Middle frontal gyrus (tissue), 1 donor: ENCODE data around the gene BAHD1.

Experiments
- DNase-seq: peaks from one replicate; pipeline ENCODE4 v3.0.0-alpha.2; 2015; ENCODE audit warnings: low spot score; ENCODE audit errors: extremely low spot score

Gene BAHD1

DNA sequence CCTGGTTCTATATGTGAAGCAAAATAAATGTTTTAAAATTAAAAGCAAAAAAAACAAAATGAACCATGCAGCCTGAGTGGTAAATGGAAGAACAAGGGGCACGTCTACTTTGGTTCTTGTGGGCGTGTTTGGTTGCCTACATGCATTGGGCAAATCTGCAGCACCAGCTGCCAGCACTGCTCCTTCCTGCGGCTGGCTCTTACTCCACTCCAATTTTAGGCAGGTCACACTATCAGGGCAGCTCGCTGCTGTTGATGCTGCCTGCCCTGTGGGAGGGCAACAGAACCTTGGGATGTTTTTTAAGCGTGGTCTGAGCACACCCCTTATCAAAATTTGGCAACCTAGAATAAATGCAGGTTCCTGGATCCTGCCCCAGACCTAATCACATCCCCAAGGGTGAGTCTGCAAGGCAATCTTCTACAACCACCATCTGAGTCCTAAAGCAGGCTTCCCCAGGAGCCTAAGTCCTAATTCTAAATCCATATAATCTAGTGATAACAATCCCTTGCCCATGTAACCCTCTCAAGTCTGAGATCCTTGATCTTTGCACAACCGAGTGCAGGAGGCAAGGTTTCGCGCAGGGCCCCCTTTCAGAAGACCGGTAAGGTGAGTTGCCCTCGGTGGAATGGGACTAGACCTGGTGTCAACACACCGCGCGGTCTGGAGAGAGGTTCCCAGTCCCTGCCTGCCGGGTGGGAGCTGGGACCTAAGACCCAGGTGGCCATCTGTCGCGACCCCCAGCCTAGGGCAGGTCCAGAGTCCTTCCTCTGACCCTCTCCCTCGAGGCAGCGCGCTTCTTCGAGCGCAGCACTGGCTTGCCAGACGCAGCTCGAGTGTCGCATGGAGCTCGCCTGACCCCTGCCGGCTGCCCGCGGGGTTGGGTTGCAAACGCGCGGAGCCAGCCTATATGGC, 19.3 kb upstream of the BAHD1 start:
- DNase-seq = no peak

DNA sequence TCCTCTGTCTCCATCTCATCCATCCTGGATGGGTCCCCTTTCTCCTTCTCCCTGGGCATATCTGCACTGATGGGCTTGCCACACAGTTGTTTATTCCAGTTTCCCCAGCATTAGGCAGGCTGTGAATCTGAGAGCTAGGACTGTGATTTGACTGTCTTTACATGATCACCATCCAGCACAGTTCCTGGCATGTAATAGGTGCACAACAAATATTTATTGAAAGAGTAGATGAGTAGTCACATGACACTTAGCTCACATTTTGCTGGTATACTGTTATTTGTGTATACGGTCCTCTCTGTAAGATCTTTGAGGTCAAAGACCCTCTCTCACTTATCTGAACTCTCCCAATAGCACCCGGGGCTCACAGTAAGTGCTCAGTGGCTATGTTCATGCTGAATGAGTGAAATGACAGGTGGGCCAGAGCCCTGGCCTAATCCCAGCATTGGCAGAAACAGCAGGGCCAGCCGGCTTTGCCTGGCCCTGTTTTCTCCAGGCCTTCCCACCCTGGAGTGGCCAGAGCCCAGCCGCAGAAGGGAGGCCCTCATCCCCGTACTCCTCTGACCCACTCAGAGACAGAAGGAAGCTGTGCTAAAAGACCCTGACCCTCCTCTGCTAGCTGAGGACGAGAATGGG, 16.2 kb upstream of the BAHD1 start:
- no peak for DNase-seq

DNA sequence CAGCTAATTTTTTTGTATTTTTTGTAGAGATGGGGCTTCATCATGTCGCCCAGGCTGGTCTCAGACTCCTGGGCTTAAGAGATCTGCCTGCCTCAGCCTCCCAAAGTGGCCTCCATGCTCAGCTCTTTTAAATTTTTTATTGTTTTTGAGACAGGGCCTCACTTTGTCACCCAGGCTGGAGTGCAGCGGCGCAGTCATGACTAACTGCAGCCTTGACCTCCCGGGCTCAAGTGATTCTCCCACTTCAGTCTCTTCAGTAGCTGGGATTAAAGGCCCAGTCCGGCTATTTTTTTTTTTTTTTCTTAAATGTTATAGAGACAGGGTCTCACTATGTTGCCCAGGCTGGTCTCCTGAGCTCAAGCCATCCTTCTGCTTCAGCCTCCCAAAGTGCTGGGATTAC, 15.1 kb upstream of the BAHD1 start:
- no peak for DNase-seq

GRCh38 chr15:40427188-40427587, 13.6 kb upstream of the BAHD1 start:
- DNase-seq = no peak

DNA sequence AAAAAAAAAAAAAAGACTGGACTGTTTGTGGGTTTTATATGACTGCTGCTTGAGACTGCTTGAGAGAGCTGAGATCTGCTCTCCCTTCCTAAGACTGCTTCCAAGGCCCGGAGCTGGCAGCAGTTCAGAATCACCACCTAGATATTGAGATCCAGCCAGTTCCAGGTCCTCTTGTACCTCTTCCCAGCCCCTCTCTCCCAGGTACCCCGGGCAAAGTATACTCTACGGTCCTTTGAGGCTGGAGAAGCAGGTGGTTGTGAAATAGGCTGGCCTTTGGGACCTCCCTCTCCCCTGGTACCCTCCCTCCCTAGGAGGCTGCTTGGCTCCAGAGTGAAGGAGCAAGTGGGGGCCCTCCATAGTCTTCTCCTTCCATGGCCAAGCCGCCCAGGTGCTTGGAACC, 12.6 kb upstream of the BAHD1 start:
- no peak for DNase-seq

DNA sequence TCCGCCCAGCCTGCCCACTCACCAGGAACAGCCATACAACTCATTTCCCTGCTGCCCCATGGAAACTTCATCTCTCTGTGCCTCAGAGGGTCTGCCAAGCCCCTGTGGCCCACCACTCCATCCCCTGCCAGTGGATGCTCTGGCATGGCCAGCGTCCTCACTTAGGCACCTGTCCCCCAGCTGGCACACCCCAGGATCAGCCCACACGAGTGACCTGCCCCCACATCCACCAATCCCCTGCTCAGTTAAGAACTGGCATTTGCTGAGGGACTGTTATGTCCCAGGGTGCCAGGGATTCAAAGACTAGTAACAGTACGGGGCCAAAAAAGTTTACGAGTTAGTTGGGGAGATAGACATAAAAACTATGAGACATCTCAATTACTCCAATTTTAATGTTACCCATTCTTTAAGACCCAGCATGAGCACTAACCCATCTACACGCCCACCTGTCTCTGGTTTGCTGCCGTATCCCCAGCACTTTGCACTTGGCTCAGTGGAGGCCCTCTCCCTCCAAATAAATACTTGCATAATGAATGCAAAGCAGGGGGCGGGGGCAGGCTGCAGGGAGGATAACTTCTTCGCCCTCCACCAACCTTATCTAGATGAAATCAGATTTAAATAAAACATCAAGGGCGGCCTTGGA, 11.6 kb upstream of the BAHD1 start:
- DNase-seq = no peak

- no peak for DNase-seq
Observed at GRCh38 chr15:40430271-40430805, 10.4 kb upstream of the BAHD1 start.

DNA sequence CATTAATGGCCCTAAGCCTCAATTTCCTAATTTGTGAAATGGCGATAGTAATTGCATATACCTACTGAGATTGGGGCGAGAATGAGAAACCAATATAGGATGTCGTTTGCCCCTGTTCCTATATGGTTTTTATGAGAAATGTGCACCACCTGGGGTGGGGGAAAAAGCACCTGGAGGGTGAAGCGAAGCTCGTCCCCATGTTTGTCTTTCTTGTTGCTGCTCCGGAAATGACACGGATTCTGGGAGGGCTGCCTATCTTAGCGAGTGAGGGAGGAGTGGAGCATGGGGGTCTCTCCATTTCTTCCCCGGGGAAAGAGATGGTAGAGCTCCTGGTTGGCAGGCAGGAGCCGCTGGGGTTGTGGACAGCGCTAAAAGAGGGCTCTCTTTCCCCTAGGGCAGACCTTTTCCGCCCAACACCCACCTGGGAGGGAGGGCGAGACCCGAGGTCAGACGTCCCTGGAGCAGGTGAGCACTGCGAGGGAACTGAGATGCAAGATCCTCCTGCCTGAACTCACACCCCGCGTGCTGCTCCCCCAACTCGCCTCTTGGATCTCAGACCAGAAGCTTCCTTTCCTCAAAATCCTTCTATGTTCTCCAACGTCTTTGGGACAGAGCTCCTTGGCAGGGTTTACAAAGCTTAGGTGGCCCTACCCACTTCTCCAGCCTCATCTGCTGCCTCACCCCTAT, 5.6 kb upstream of the BAHD1 start:
- DNase-seq = no peak

DNA sequence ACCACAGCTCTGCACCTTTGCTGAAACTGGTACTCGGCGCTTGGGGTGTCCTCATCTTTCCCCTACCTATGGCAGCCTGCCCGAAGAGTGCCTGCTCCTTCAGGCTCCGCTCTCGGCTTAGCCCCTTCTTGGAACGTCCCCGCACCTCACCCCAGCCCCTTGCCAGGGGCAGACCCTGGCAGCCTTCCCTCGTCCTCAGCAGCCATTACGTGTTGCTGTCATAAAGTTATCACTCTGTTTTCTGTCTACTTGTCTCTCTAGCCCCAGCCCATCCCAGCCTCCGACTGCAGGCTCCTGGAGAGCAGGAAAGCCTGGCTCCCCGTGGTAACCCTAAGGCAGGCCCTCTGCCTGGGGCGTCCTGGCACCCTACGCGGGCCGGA, 5.1 kb upstream of the BAHD1 start:
- DNase-seq = no peak

DNA sequence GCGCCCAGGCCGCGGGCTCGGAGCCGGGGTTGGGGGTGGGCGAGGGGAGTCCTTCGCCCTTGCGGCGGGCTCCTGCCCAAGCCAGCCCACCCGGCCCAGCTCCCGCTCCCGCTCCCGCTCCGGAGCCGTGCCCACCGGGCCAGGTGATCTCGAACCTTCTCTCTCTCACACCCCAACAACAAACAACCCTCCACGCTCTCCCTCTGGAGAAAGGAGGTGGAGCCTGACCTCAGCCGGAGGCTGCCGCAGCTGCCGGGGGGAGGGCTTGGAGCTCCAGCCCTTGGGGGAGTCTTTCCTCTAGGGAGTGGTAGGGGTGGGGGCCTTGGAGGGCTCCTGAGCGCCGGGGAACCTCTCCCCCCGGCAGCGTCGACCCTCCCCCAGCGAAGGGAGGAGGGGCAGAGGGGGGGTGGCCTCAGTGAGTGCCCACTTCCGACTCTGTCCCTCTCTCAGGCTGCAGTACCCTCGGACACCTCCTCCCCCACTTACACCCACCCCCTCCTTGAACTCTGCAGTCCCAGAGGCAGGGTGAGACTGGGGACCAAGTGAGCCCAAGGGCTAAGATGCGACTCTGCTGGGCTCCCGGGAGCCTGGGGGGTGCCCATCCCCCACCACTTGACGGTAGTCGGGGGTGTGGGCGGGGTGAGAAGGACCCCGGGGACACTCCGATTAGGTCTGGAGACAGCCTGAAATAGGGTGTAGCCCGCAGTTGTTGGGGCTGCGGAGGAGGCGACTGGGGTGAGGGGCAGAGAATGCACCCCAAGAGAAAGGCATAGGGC, 4.4 kb upstream of the BAHD1 start:
- no peak for DNase-seq

DNA sequence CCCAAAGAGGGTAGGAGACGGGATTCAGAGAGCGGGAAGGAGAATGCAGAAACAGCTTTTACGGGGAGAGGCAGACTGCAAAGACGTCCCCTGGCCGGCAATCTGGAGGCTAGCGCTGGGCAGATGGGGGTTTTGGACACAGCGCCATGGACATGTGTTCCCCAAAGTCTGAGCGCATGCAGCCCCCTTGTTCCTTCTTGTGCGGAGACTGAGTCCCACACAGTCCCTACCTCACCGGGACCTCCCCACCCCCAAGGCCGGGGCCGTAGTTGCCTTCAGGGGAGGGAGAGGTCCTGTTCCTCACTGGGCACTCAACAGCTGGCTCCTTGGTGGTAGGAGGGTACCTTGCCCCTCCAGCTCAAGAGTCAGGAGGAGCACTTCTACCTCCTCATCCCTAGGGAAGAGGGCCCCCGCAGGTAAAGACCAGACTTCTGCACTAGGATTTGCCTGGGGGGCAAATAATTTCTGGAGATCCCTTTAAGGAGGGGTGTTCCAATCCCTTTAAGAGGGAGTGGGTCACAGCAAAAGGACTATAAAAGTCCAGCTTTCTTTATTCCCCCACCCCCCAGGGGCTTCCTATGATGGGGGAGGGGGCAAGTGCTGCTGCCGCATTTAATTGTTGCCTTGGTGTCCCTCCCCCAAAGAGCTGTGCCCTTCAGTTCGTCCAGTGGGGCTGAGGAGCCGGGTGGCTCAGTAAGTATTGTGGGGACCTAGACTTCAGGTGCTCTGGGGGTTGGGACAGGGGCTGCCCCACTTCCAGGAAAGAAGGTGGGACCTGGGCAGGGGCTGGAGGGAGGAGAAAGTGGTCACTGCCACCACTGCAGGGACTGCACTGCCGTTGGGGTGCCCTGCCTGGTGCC, 3.6 kb upstream of the BAHD1 start:
- DNase-seq = no peak

- DNase-seq = no peak
Observed at GRCh38 chr15:40437752-40438687, 2.7 kb upstream of the BAHD1 start.

DNA sequence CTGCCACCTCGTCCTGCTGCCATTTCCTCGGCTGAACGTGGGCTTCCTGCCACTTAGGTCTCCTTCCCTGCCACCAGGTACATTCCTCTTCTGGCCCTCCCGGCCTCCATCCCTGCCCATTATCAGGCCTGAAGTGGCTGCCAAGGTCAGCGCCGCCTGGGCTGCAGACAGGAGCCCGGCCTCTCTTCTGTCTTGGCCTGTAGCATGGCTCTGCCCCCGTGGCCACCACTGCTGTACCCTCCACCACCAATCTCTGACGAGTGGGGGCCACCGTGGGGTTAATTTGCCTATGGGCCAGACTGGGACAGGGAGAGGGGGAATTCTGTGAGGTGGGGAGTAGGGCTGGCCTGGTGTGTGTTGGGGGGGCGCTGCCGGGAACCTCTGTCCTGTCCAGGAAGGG, 2.0 kb upstream of the BAHD1 start:
- no peak for DNase-seq

- DNase-seq = no peak
Observed at GRCh38 chr15:40439461-40439959, 1.2 kb upstream of the BAHD1 start.

- peak; percentile 30 for DNase-seq
Observed at GRCh38 chr15:40439960-40440742, 602 bp upstream of the BAHD1 start.

DNA sequence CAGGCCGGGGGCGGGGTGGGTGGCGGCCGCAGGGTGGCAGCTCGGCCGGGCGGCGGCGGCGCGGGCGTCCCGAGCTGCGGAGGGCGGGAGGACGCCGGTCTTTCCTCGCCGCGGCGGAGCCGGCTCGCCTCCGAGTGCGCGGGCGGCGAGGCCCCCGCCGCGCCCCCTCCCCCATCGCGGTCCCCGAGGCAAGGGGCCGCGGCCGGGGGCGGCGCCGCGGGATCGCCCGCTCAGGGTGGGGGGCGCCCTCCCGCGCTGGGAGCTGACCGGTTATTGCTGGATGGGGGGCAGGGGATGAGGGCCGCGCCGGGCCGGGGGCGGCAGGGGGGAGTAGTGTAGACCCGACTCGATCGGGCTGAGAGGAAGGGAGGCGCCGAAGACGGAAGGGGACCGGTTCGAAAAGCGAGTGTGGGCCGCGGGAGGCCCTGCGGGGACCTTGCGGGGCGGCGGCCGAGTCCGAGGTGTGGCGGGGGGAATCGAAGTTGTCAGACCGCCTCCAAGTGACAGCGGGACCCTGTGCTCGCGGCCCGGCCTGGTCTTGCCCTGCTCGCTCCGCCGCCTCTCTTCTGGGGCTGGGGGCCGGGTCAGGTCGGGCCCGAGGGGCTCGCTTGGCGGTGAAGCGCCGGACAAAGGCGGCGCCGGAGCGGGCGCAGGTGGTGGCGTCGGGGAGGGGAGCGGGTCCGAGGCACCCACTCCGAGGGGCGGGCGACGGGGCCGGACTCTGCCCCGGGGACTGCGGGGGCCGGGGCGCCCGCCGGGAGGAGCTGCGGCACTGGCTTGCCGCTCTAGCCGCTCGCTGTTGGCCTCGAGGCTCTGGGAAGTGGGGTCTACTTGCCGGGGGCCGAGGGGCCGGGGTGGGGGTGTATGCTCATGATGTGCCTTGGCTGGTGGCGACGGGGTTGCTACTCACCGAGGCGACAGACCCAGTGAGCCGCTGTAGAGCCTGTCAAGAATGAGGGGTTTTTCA, 1.1 kb downstream of the BAHD1 start:
- DNase-seq = no peak

- DNase-seq = no peak
Observed at GRCh38 chr15:40443255-40443654, 2.5 kb downstream of the BAHD1 start.
